NT2/D1 (cell line): ENCODE results near the gene HMX3.
A peak's percentile ranks its signal among the peaks of the same experiment; 100 is the strongest.

Experiments used
- SUZ12 ChIP-seq: IDR thresholded peaks from 2 replicates; pipeline ENCODE4 v1.6.1; 2011; ENCODE audit not compliant: insufficient read length, insufficient read depth; ENCODE audit errors: extremely low read depth
- ZNF274 ChIP-seq: IDR thresholded peaks from 2 replicates; pipeline ENCODE4 v1.6.1; 2011; ENCODE audit warnings: mild to moderate bottlenecking, low read depth, low read length

- TF ChIP-seq ZNF274 = no peak
- peak; percentile 66 for TF ChIP-seq SUZ12
Measured at GRCh38 chr10:123136806-123137642, 1.3 kb downstream of the HMX3 start.
